Ascending aorta (tissue), 2 donors: ENCODE data around the gene PPARG. TPM values are rescaled to one million over a fixed set of nuclear protein-coding genes. Genes with fewer than 3 reads are reported as not detected.
"Not testable (repeated sequence)": the region's sequence is repeated elsewhere in the genome, so short reads cannot be mapped to it uniquely, and the experiment has no call there.

Experiments
- DNase-seq, 2 donors: peaks; one replicate each; pipeline ENCODE4 v3.0.0-alpha.2; 2019; ENCODE audit warnings: low spot score in 2 of 2
- H3K27ac ChIP-seq, 2 donors: fragments of 200-600 bp; sonication (generic); one replicate each; pipeline ENCODE4 v1.5.1; 2016 to 2017; ENCODE audit warnings: mild to moderate bottlenecking in 1 of 2
- H3K27me3 ChIP-seq: fragments of 200-600 bp; sonication (generic); one replicate; pipeline ENCODE4 v1.5.1; 2017
- H3K36me3 ChIP-seq, 2 donors: fragments of 200-600 bp; sonication (generic); one replicate each; pipeline ENCODE4 v1.5.1; 2016
- H3K4me1 ChIP-seq, 2 donors: fragments of 200-600 bp; sonication (generic); one replicate each; pipeline ENCODE4 v1.5.1; 2016 to 2017; ENCODE audit warnings: mild to moderate bottlenecking in 1 of 2
- H3K4me3 ChIP-seq, 2 donors: fragments of 200-600 bp; sonication (generic); one replicate each; pipeline ENCODE4 v1.5.1; 2016 to 2017; ENCODE audit warnings: mild to moderate bottlenecking in 1 of 2
- H3K9me3 ChIP-seq, 2 donors: fragments of 200-600 bp; sonication (generic); one replicate each; pipeline ENCODE4 v1.5.1; 2016
- CTCF ChIP-seq, 3 experiments: fragments of 200-600 bp in 2 of 3; fragments of 450-650 bp in 1 of 3; sonication (generic) in 2 of 3; IDR thresholded peaks; one replicate each; pipeline ENCODE4 v1.5.1; 2016 to 2019; ENCODE audit warnings: antibody characterized with exemption in 3 of 3, mild to moderate bottlenecking in 1 of 3, moderate library complexity in 1 of 3
- intact Hi-C: fragments of 100-400 bp; cut with DNase I; formaldehyde crosslinking; loops from one replicate; pipeline ENCODE4 v1.15.1; 2023
- total RNA-seq: library from RNA; depleted of rRNA; stranded (reverse); fragments of >200 nt; gene quantifications from one replicate; pipeline ENCODE4 v1.1.0, GENCODE V29; 2016

The PPARG gene
- total RNA-seq, 1 donor from 2014 or later, result 23.5 TPM

GRCh38 chr3:12445523-12446240 lies 156.8 kb downstream of the PPARG start:
- H3K27ac ChIP-seq, result no peak overlapping the region
- intact Hi-C loops, result no loop called here
- TF ChIP-seq CTCF (IDR thresholded peaks at IDR 0.05), result no peak
- no peak overlapping the region for H3K4me3 ChIP-seq
- no peak for DNase-seq
- H3K36me3 ChIP-seq, result no peaks in the 10 kb centered on the region
- H3K4me1 ChIP-seq, result peaks cover 0 to 5% of the 10 kb centered on the region in 2 donors
- H3K9me3 ChIP-seq, result no peaks in the 10 kb centered on the region
- no peaks in the 10 kb centered on the region for H3K27me3 ChIP-seq

GRCh38 chr3:12446298-12446697 lies 157.4 kb downstream of the PPARG start:
- Histone ChIP-seq H3K4me1 (no peaks in the 10 kb centered on the region), H3K27ac (no peak overlapping the region), H3K27me3 (no peaks in the 10 kb centered on the region), H3K4me3 (no peak overlapping the region), H3K9me3 (no peaks in the 10 kb centered on the region), H3K36me3 (no peaks in the 10 kb centered on the region)
- intact Hi-C loops, result no loop called here
- TF ChIP-seq CTCF (IDR thresholded peaks at IDR 0.05), result no peak
- no peak for DNase-seq

- no peak for TF ChIP-seq CTCF (IDR thresholded peaks at IDR 0.05)
- no peak overlapping the region for H3K4me3 ChIP-seq
- no peak for DNase-seq
- H3K36me3 ChIP-seq, result no peaks in the 10 kb centered on the region
- H3K4me1 ChIP-seq, result no peaks in the 10 kb centered on the region
- no peak overlapping the region for H3K27ac ChIP-seq
- H3K9me3 ChIP-seq, result no peaks in the 10 kb centered on the region
- H3K27me3 ChIP-seq, result no peaks in the 10 kb centered on the region
- intact Hi-C loops, result no loop called here
Measured at GRCh38 chr3:12447075-12447474, 158.2 kb downstream of the PPARG start.

GRCh38 chr3:12448404-12449202 lies 159.7 kb downstream of the PPARG start:
- H3K27me3 ChIP-seq, H3K27ac ChIP-seq, intact Hi-C loops, DNase-seq, H3K4me3 ChIP-seq, H3K9me3 ChIP-seq, H3K36me3 ChIP-seq, H3K4me1 ChIP-seq: not testable (repeated sequence)

- no peak for DNase-seq
- H3K4me1 ChIP-seq, result no peaks in the 10 kb centered on the region
- intact Hi-C loops, result no loop called here
- no peak overlapping the region for H3K4me3 ChIP-seq
- no peaks in the 10 kb centered on the region for H3K36me3 ChIP-seq
- H3K27me3 ChIP-seq, result no peaks in the 10 kb centered on the region
- H3K9me3 ChIP-seq, result no peaks in the 10 kb centered on the region
- TF ChIP-seq CTCF (IDR thresholded peaks at IDR 0.05), result no peak
- no peak overlapping the region for H3K27ac ChIP-seq
Measured at GRCh38 chr3:12449889-12450682, 161.2 kb downstream of the PPARG start.
